Gastrocnemius medialis (tissue), 4 donors: ENCODE data around the gene NUDCD3.

Experiments
- CTCF ChIP-seq, 5 experiments: fragments of 450-650 bp in 3 of 5; fragments of 200-600 bp in 2 of 5; sonication (generic) in 2 of 5; IDR thresholded peaks in 4 of 5; conservative IDR thresholded peaks in 1 of 5; 1 replicate in 4 of 5; 2 replicates in 1 of 5; pipeline ENCODE4 v1.5.1; 2016 to 2019; ENCODE audit warnings: antibody characterized with exemption in 5 of 5, mild to moderate bottlenecking in 3 of 5, moderate library complexity in 3 of 5
- POLR2A ChIP-seq, 2 donors: fragments of 450-650 bp; IDR thresholded peaks; one replicate each; pipeline ENCODE4 v1.6.1; 2017; ENCODE audit warnings: antibody characterized with exemption in 2 of 2, mild to moderate bottlenecking in 2 of 2, moderate library complexity in 2 of 2

DNA sequence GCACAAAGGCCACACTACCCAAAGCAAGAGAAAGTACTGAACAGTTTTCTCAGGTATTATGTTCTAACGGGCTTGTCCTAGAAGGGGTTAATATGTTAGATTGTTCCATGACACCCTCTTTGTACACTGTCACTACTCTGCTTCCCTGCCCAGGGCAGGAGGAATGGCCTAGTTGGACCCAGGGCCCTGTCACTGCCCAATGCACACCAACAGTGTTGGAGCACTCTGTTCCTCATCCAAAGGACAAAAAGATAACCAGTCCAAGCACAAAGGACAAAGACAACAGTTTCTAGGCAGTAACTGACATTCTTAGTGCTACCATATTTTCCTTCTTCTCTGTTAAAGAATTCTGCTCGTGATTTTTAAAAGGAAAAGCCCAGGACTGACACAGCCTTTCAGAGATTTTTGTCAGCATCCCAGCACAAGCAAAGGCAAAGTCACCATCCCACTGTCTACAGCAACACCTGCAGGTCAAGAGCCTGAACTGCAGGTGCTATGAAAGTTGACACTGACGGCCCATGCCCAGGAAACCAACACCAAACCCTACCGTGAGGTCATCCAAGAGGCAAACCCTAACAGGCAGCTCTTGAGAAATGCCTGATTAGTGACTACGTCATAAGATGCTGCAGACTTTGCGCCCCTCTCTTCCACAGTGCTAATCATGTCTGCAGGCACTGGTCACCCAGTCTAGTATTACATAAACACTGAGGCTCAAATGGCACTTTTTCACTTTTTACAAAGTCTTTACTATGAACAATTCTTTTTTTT lies 13.2 kb downstream of the NUDCD3 start:
- TF ChIP-seq CTCF (IDR thresholded peaks at IDR 0.05 in 4 of 5, conservative IDR thresholded peaks at IDR 0.05 in 1 of 5) (peak; percentile 89 to 95 (median 90)), POLR2A (IDR thresholded peaks at IDR 0.05) (no peak)
